WTC11 (cell line): ENCODE measurements around the gene NEDD1. TPM values are rescaled to one million over a fixed set of nuclear protein-coding genes. Genes with fewer than 3 reads are reported as not detected.

Experiments used
- ATAC-seq: fragments of 200-7000 bp; cut with Tn5 transposase; 2 replicates; pipeline ENCODE4 v1.10.0; 2021; ENCODE audit warnings: mild to moderate bottlenecking, moderate library complexity
- CTCF ChIA-PET: fragments of 300-600 bp; sonication (Branson Sonifier 250); formaldehyde crosslinking; loops from one replicate; lab custom pipeline; 2021; ENCODE audit warnings: antibody characterized with exemption; lab: Charles Lee
- POLR2A ChIA-PET: fragments of 350-600 bp; sonication (Branson Sonifier 250); formaldehyde crosslinking; loops from one replicate; lab custom pipeline; 2021; ENCODE audit warnings: antibody characterized with exemption; lab: Charles Lee
- DNase-seq: peaks from one replicate; pipeline ENCODE4 v3.0.0; 2021; ENCODE audit warnings: low spot score
- H3K27ac Mint-ChIP-seq: 2 replicates; pipeline ENCODE4 v1.8.0; 2021; ENCODE audit warnings: mixed read lengths
- H3K27me3 Mint-ChIP-seq: 2 replicates; pipeline ENCODE4 v1.8.0; 2021; ENCODE audit warnings: low read depth, mild to moderate bottlenecking, moderate library complexity, mixed read lengths
- H3K36me3 Mint-ChIP-seq: 2 replicates; pipeline ENCODE4 v1.8.0; 2021; ENCODE audit warnings: mixed read lengths
- H3K4me1 Mint-ChIP-seq: 2 replicates; pipeline ENCODE4 v1.8.0; 2022; ENCODE audit warnings: mixed read lengths
- H3K4me3 Mint-ChIP-seq: 2 replicates; pipeline ENCODE4 v1.8.0; 2021; ENCODE audit warnings: mild to moderate bottlenecking, moderate library complexity, mixed read lengths
- H3K9me3 Mint-ChIP-seq: 2 replicates; pipeline ENCODE4 v1.8.0; 2021; ENCODE audit warnings: mixed read lengths
- CREM ChIP-seq: sonication (generic); formaldehyde crosslinking; IDR thresholded peaks from 2 replicates; pipeline ENCODE4 v1.8.1; 2022; ENCODE audit warnings: mild to moderate bottlenecking, missing genetic modification reagents, moderate library complexity
- EMX1 ChIP-seq: fragments of 250-450 bp; sonication (Bioruptor Pico); IDR thresholded peaks from 2 replicates; pipeline ENCODE4 v1.8.0; 2021; ENCODE audit warnings: mild to moderate bottlenecking
- HMGA2 ChIP-seq: fragments of 250-450 bp; sonication (Bioruptor Pico); IDR thresholded peaks from 2 replicates; pipeline ENCODE4 v1.4.0; 2021; ENCODE audit warnings: mild to moderate bottlenecking, moderate library complexity
- NR1H2 ChIP-seq: sonication (generic); formaldehyde crosslinking; IDR thresholded peaks from 2 replicates; pipeline ENCODE4 v1.9.0; 2021; ENCODE audit warnings: mild to moderate bottlenecking, moderate library complexity, missing genetic modification reagents
- TCF7 ChIP-seq: sonication (generic); formaldehyde crosslinking; IDR thresholded peaks from 2 replicates; pipeline ENCODE4 v1.8.0; 2022; ENCODE audit warnings: mild to moderate bottlenecking, low read depth, missing genetic modification reagents, moderate library complexity
- TP53 ChIP-seq: sonication (generic); formaldehyde crosslinking; IDR thresholded peaks from 2 replicates; pipeline ENCODE4 v1.8.1; 2023; ENCODE audit warnings: mild to moderate bottlenecking, missing genetic modification reagents
- ZNF121 ChIP-seq: sonication (generic); formaldehyde crosslinking; IDR thresholded peaks from 2 replicates; pipeline ENCODE4 v1.8.0; 2023; ENCODE audit warnings: missing genetic modification reagents
- total RNA-seq: library from RNA; stranded (reverse); gene quantifications from 3 replicates; pipeline ENCODE4 v1.2.3, GENCODE V29; 2021
- TF ChIP-seq, protein P1 (sequence below): sonication (generic); formaldehyde crosslinking; IDR thresholded peaks from 2 replicates; pipeline ENCODE4 v1.8.1; 2023; ENCODE audit warnings: mild to moderate bottlenecking, missing genetic modification reagents, moderate library complexity
- TF ChIP-seq, protein P2 (sequence below): fragments of 200-600 bp; IDR thresholded peaks from 2 replicates; pipeline ENCODE4 v1.8.0; 2022; ENCODE audit warnings: antibody characterized with exemption
- TF ChIP-seq, protein P3 (sequence below): sonication (generic); formaldehyde crosslinking; IDR thresholded peaks from 2 replicates; pipeline ENCODE4 v1.8.1; 2022; ENCODE audit warnings: mild to moderate bottlenecking, missing genetic modification reagents, moderate library complexity, borderline replicate concordance
- TF ChIP-seq, protein P4 (sequence below): sonication (generic); formaldehyde crosslinking; IDR thresholded peaks from 2 replicates; pipeline ENCODE4 v1.8.0; 2022; ENCODE audit warnings: mild to moderate bottlenecking, missing genetic modification reagents
- TF ChIP-seq, protein P5 (sequence below): fragments of 250-450 bp; sonication (Bioruptor Pico); IDR thresholded peaks from 2 replicates; pipeline ENCODE4 v1.9.0; 2021; ENCODE audit warnings: moderate library complexity, mild to moderate bottlenecking, inconsistent platforms, borderline replicate concordance
- TF ChIP-seq, protein P6 (sequence below): sonication (generic); formaldehyde crosslinking; IDR thresholded peaks from 2 replicates; pipeline ENCODE4 v1.8.1; 2023; ENCODE audit warnings: mild to moderate bottlenecking, missing genetic modification reagents
- TF ChIP-seq, protein P7 (sequence below): sonication (generic); formaldehyde crosslinking; IDR thresholded peaks from 2 replicates; pipeline ENCODE4 v1.8.0; 2023; ENCODE audit warnings: missing genetic modification reagents

The NEDD1 gene
- total RNA-seq, 1 experiment from 2014 or later: 29.3 TPM

DNA sequence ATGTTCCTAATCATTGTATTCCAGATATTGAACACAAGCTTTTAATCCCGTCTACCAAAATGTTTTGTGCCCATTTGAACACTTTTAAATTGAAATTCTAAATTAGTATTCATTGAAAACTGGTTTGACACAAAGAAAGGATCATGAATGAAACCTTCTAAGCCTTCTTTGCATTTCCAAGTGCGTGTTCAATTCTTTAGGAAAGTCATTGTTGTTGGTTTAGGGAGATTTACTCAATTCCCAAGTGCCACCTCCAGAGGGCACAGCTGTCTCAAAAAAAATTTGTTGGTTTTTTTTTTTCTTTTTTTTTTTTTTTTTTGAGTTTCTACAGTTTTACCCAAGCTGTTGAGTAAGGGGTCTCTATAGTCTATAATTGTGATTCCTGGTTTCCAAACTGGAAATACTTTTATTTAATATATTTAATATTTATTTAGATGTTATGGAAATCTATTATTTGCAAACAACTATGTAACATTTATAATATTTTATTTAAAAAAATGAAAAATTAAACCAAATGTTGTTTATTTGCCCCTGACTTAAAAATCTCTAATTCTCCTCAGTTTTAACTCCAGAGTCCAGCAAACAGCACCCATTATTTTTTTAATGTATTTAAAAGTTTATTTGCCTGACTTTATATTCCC is 79.9 kb downstream of the NEDD1 start:
- Mint-ChIP-seq H3K4me3 (peak overlapping the region; percentile 80), H3K27me3 (peaks cover 9% of the 10 kb centered on the region), H3K36me3 (no peaks in the 10 kb centered on the region), H3K9me3 (no peaks in the 10 kb centered on the region; the same call in 1 of the 2 replicates), H3K27ac (no peak overlapping the region), H3K4me1 (peaks cover 50% of the 10 kb centered on the region)
- ATAC-seq (no peak), DNase-seq (no peak)
- ChIA-PET CTCF (interaction anchor here (0.6 to 3.8 kb wide), 31 partner anchors 12 to 1606 kb away, joined by 3 to 25 read pairs (median 3); no protein-coding TSS in a partner anchor), POLR2A (no interaction called here)
- TF ChIP-seq, protein P1, sequence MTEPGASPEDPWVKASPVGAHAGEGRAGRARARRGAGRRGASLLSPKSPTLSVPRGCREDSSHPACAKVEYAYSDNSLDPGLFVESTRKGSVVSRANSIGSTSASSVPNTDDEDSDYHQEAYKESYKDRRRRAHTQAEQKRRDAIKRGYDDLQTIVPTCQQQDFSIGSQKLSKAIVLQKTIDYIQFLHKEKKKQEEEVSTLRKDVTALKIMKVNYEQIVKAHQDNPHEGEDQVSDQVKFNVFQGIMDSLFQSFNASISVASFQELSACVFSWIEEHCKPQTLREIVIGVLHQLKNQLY (CRISPR knock-in tag): no peak
- peak; percentile 28; the same call in 1 of the 2 replicates for TF ChIP-seq HMGA2 (CRISPR knock-in tag)
- TF ChIP-seq, protein P2, sequence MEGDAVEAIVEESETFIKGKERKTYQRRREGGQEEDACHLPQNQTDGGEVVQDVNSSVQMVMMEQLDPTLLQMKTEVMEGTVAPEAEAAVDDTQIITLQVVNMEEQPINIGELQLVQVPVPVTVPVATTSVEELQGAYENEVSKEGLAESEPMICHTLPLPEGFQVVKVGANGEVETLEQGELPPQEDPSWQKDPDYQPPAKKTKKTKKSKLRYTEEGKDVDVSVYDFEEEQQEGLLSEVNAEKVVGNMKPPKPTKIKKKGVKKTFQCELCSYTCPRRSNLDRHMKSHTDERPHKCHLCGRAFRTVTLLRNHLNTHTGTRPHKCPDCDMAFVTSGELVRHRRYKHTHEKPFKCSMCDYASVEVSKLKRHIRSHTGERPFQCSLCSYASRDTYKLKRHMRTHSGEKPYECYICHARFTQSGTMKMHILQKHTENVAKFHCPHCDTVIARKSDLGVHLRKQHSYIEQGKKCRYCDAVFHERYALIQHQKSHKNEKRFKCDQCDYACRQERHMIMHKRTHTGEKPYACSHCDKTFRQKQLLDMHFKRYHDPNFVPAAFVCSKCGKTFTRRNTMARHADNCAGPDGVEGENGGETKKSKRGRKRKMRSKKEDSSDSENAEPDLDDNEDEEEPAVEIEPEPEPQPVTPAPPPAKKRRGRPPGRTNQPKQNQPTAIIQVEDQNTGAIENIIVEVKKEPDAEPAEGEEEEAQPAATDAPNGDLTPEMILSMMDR: 0 out of 2 replicates have a peak, but pooled peaks have one; percentile 28

DNA sequence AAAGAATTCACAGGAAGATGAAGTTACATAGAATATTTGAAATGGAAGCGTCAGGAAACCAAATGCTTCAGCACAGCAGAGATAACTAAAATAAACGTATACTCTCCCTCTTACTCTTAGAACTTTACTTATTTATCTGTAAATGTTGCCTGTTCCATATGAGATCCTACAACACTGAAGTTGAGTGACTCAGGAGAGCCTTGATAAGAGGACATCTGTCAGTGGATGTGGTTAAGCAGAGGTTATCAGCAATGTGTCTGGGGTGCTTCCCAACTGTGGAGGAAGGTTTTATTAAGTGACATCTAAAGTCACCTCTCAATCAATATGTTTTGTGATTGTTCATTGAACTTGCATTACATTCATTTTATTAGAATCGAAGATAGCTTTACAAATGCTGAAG is 81.9 kb downstream of the NEDD1 start:
- no peak overlapping the region for H3K4me3 Mint-ChIP-seq
- CTCF ChIA-PET: interaction anchor here (3.8 kb wide), 1 partner anchor 416 kb away, joined by 25 read pairs; no protein-coding TSS in a partner anchor
- DNase-seq: no peak
- POLR2A ChIA-PET: no interaction called here
- peaks cover 9% of the 10 kb centered on the region for H3K27me3 Mint-ChIP-seq
- ATAC-seq: no peak
- peaks cover 50% of the 10 kb centered on the region for H3K4me1 Mint-ChIP-seq
- H3K9me3 Mint-ChIP-seq: no peaks in the 10 kb centered on the region; the same call in 1 of the 2 replicates
- H3K36me3 Mint-ChIP-seq: no peaks in the 10 kb centered on the region
- H3K27ac Mint-ChIP-seq: no peak overlapping the region
- TF ChIP-seq, protein P3, sequence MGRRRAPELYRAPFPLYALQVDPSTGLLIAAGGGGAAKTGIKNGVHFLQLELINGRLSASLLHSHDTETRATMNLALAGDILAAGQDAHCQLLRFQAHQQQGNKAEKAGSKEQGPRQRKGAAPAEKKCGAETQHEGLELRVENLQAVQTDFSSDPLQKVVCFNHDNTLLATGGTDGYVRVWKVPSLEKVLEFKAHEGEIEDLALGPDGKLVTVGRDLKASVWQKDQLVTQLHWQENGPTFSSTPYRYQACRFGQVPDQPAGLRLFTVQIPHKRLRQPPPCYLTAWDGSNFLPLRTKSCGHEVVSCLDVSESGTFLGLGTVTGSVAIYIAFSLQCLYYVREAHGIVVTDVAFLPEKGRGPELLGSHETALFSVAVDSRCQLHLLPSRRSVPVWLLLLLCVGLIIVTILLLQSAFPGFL (CRISPR knock-in tag): no peak

DNA sequence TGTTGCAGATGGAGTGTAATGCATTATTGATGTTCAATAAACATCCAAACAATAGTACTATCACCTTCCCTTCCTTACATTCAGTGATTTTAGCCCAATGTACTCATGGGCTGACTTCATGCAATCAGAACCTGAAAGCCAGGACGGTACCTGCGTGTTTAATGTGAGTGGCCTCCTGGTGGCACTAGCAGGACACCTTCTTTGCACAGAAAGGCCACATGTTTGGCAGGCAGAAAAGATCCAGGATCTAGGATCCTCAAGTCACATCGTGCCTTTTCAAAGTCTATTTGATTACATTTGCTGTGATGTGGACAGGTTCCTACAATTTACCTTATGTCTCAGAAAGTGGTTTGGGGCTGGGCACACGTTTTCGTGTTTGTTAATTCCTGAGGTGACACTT is 82.9 kb downstream of the NEDD1 start:
- TF ChIP-seq, protein P4, sequence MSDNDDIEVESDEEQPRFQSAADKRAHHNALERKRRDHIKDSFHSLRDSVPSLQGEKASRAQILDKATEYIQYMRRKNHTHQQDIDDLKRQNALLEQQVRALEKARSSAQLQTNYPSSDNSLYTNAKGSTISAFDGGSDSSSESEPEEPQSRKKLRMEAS (CRISPR knock-in tag): peak; percentile 45; the same call in 1 of the 2 replicates
- no peak for TF ChIP-seq ZNF121 (CRISPR knock-in tag)
- TF ChIP-seq, all 79 proteins: peak for 1
- Mint-ChIP-seq H3K9me3 (no peaks in the 10 kb centered on the region; the same call in 1 of the 2 replicates), H3K27ac (no peak overlapping the region), H3K27me3 (peaks cover 8% of the 10 kb centered on the region), H3K4me1 (peaks cover 51% of the 10 kb centered on the region), H3K36me3 (no peaks in the 10 kb centered on the region), H3K4me3 (no peak overlapping the region)
- ChIA-PET CTCF (interaction anchor here (0.8 to 2.0 kb wide), 6 partner anchors 31 to 414 kb away, joined by 3 to 14 read pairs (median 6); no protein-coding TSS in a partner anchor), POLR2A (no interaction called here)
- DNase-seq: peak; percentile 50
- peak; percentile 59 for ATAC-seq

DNA sequence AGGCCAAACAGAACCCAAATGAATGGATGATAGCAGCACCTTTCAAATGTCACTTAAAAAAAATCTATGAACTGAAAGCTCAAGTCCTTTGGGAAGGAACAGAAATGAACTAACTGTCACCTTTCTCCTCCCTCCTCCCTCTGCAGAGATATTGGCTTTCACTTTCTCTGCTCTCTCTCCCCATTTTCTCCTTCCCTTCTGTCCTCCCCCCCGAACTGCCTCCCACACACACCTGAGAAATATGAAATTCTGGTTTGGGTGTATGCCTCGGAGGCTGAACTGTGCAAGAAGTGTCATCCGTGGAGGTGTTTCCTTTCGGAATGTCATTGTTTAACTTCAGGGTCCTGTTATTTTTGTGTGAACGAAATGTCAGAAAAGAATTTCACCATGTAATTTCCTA is 87.8 kb downstream of the NEDD1 start:
- H3K36me3 Mint-ChIP-seq: no peaks in the 10 kb centered on the region
- H3K4me1 Mint-ChIP-seq: peaks cover 22% of the 10 kb centered on the region
- no peak overlapping the region for H3K4me3 Mint-ChIP-seq
- H3K27ac Mint-ChIP-seq: no peak overlapping the region
- no peak for ATAC-seq
- CTCF ChIA-PET: no interaction called here
- H3K27me3 Mint-ChIP-seq: no peaks in the 10 kb centered on the region
- POLR2A ChIA-PET: no interaction called here
- no peaks in the 10 kb centered on the region; the same call in 1 of the 2 replicates for H3K9me3 Mint-ChIP-seq
- DNase-seq: no peak
- TF ChIP-seq, protein P5, sequence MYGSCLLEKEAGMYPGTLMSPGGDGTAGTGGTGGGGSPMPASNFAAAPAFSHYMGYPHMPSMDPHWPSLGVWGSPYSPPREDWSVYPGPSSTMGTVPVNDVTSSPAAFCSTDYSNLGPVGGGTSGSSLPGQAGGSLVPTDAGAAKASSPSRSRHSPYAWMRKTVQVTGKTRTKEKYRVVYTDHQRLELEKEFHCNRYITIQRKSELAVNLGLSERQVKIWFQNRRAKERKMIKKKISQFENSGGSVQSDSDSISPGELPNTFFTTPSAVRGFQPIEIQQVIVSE: no peak
- TF ChIP-seq, protein P6, sequence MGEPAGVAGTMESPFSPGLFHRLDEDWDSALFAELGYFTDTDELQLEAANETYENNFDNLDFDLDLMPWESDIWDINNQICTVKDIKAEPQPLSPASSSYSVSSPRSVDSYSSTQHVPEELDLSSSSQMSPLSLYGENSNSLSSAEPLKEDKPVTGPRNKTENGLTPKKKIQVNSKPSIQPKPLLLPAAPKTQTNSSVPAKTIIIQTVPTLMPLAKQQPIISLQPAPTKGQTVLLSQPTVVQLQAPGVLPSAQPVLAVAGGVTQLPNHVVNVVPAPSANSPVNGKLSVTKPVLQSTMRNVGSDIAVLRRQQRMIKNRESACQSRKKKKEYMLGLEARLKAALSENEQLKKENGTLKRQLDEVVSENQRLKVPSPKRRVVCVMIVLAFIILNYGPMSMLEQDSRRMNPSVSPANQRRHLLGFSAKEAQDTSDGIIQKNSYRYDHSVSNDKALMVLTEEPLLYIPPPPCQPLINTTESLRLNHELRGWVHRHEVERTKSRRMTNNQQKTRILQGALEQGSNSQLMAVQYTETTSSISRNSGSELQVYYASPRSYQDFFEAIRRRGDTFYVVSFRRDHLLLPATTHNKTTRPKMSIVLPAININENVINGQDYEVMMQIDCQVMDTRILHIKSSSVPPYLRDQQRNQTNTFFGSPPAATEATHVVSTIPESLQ (CRISPR knock-in tag): no peak
- TF ChIP-seq NR1H2 (no peak), TP53 (CRISPR knock-in tag) (no peak), CREM (no peak), TCF7 (CRISPR knock-in tag) (no peak), EMX1 (CRISPR knock-in tag) (no peak)
- TF ChIP-seq, protein P1 (CRISPR knock-in tag): no peak
- TF ChIP-seq, protein P2: no peak
- TF ChIP-seq, protein P7, sequence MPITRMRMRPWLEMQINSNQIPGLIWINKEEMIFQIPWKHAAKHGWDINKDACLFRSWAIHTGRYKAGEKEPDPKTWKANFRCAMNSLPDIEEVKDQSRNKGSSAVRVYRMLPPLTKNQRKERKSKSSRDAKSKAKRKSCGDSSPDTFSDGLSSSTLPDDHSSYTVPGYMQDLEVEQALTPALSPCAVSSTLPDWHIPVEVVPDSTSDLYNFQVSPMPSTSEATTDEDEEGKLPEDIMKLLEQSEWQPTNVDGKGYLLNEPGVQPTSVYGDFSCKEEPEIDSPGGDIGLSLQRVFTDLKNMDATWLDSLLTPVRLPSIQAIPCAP: no peak
